HepG2 (cell line): Measurements from ENCODE around the gene GUK1. TPM values are rescaled to one million over a fixed set of nuclear protein-coding genes. Genes with fewer than 3 reads are reported as not detected.

Experiments used
- HNRNPLL ChIP-seq: fragments of 200-400 bp; formaldehyde crosslinking; IDR thresholded peaks from 2 replicates; pipeline ENCODE4 v1.6.1; 2017; ENCODE audit warnings: mild to moderate bottlenecking, low read depth, low read length; ENCODE audit not compliant: poor library complexity, severe bottlenecking
- MAFG ChIP-seq: sonication (generic); formaldehyde crosslinking; IDR thresholded peaks from 2 replicates; pipeline ENCODE4 v1.5.1; 2020; ENCODE audit warnings: mild to moderate bottlenecking, missing genetic modification reagents
- MAFK ChIP-seq, 2 experiments: IDR thresholded peaks in 1 of 2; conservative IDR thresholded peaks in 1 of 2; 2 replicates each; pipeline ENCODE4 v1.6.1; 2011; ENCODE audit warnings: improper control_type of control experiment in 2 of 2, low read length in 2 of 2
- NFIC ChIP-seq: IDR thresholded peaks from 2 replicates; pipeline ENCODE4 v1.6.1; 2012; ENCODE audit warnings: mild to moderate bottlenecking, low read length, inconsistent platforms
- SATB2 ChIP-seq: sonication (generic); formaldehyde crosslinking; IDR thresholded peaks from 2 replicates; pipeline ENCODE4 v1.5.0; 2020; ENCODE audit warnings: missing genetic modification reagents
- SKI ChIP-seq: fragments of 450-650 bp; IDR thresholded peaks from one replicate; pipeline ENCODE4 v1.6.1; 2018; ENCODE audit warnings: mild to moderate bottlenecking; ENCODE audit not compliant: partially characterized antibody
- SMAD1 ChIP-seq: sonication (generic); formaldehyde crosslinking; IDR thresholded peaks from 2 replicates; pipeline ENCODE4 v1.4.0; 2020; ENCODE audit warnings: missing genetic modification reagents, low read depth, mild to moderate bottlenecking, borderline replicate concordance
- SOX6 ChIP-seq, 2 experiments: fragments of 450-650 bp in 1 of 2; sonication (generic) in 1 of 2; formaldehyde crosslinking in 1 of 2; IDR thresholded peaks; 2 replicates each; pipeline versions ENCODE4 v1.4.0 to v1.6.1; 2017 to 2020; ENCODE audit warnings: antibody characterized with exemption in 1 of 2, mild to moderate bottlenecking in 1 of 2, missing genetic modification reagents in 1 of 2
- TARDBP ChIP-seq: sonication (generic); formaldehyde crosslinking; IDR thresholded peaks from 2 replicates; pipeline ENCODE4 v1.8.0; 2022; ENCODE audit warnings: mild to moderate bottlenecking, missing genetic modification reagents
- U2AF2 ChIP-seq: fragments of 200-400 bp; formaldehyde crosslinking; IDR thresholded peaks from 2 replicates; pipeline ENCODE4 v1.6.1; 2017; ENCODE audit warnings: low read depth, mild to moderate bottlenecking, low read length
- ZFAT ChIP-seq: sonication (generic); formaldehyde crosslinking; conservative IDR thresholded peaks from 2 replicates; pipeline ENCODE4 v1.8.1; 2023; ENCODE audit warnings: missing genetic modification reagents, inconsistent platforms
- ZIK1 ChIP-seq: sonication (generic); formaldehyde crosslinking; IDR thresholded peaks from 2 replicates; pipeline ENCODE4 v1.5.0; 2020; ENCODE audit warnings: mild to moderate bottlenecking, low read depth, missing genetic modification reagents, borderline replicate concordance
- ZNF264 ChIP-seq: sonication (generic); formaldehyde crosslinking; IDR thresholded peaks from 2 replicates; pipeline ENCODE4 v1.4.0; 2020; ENCODE audit warnings: missing genetic modification reagents
- ZNF724P ChIP-seq: sonication (generic); formaldehyde crosslinking; IDR thresholded peaks from 2 replicates; pipeline ENCODE4 v1.8.0; 2022; ENCODE audit warnings: missing genetic modification reagents, borderline replicate concordance
- ZNF777 ChIP-seq: sonication (generic); formaldehyde crosslinking; IDR thresholded peaks from 2 replicates; pipeline ENCODE4 v1.4.0; 2020; ENCODE audit warnings: missing genetic modification reagents
- ZNF883 ChIP-seq: sonication (generic); formaldehyde crosslinking; IDR thresholded peaks from 2 replicates; pipeline ENCODE4 v1.5.1; 2020; ENCODE audit warnings: mild to moderate bottlenecking, missing genetic modification reagents; ENCODE audit errors: not compliant biosample characterization
- polyA plus RNA-seq, 8 experiments: library from polyadenylated mRNA; depleted of rRNA in 3 of 8; stranded (reverse) in 7 of 8; unstranded in 1 of 8; fragments of >200 nt; fragmentation: Illumina TruSeq in 4 of 8; extraction: Trizol in 4 of 8; gene quantifications; 2 replicates each; pipeline versions ENCODE4 v1.2.1 to v1.2.3, GENCODE V29; 2011 to 2016; ENCODE audit warnings: low read depth in 4 of 8, missing spikeins in 1 of 8, mixed read lengths in 1 of 8; ENCODE audit not compliant: insufficient read depth in 1 of 8
- total RNA-seq, 5 experiments: library from RNA; depleted of rRNA; stranded (reverse); fragments of >200 nt; fragmentation: Illumina TruSeq; extraction: Trizol; gene quantifications; 2 replicates each; pipeline ENCODE4 v1.2.3, GENCODE V29; 2016; ENCODE audit warnings: low read depth in 1 of 5
- TF ChIP-seq, protein P1 (sequence below): sonication (generic); formaldehyde crosslinking; IDR thresholded peaks from 2 replicates; pipeline ENCODE4 v1.8.0; 2022; ENCODE audit warnings: mild to moderate bottlenecking, missing genetic modification reagents, moderate library complexity
- TF ChIP-seq, protein P2 (sequence below): sonication (generic); formaldehyde crosslinking; IDR thresholded peaks from 2 replicates; pipeline ENCODE4 v1.4.0; 2020; ENCODE audit warnings: mild to moderate bottlenecking, missing genetic modification reagents
- TF ChIP-seq, protein P3 (sequence below): IDR thresholded peaks from 2 replicates; pipeline ENCODE4 v1.6.1; 2016; ENCODE audit warnings: low read depth

Gene GUK1
- total and polyA plus RNA-seq, 2 of the 13 experiments (the other 11 are each of a cell fraction or from before 2014, with no cell fraction given) = 116 to 154 TPM

DNA sequence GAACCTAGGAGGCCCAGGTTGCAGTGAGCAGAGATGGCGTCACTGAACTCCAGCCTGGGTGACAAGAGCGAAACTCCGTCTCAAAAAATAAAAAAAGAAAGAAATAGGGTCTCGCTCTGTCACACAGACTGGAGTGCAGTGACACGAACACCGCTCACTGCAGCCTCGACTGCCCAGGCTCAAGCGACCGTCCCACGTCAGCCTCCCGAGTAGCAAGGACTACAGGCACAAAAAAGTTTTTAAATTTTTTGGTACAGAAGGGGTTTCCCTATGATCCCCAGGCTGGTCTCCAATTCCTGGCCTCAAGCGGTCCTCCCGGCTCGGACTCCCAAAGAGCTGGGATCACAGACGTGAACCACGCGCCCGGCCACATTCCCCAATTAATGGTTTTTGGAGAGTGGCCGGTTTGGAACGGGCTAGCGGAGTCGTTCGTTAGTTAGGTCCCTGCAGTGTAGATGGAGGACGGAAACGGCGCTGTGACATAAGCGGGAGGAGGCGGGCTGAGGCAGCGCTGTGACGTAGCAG lies 611 bp upstream of the GUK1 start (continued):
- no peak for TF ChIP-seq ZNF777 (CRISPR knock-in tag)
- TF ChIP-seq, protein P1, sequence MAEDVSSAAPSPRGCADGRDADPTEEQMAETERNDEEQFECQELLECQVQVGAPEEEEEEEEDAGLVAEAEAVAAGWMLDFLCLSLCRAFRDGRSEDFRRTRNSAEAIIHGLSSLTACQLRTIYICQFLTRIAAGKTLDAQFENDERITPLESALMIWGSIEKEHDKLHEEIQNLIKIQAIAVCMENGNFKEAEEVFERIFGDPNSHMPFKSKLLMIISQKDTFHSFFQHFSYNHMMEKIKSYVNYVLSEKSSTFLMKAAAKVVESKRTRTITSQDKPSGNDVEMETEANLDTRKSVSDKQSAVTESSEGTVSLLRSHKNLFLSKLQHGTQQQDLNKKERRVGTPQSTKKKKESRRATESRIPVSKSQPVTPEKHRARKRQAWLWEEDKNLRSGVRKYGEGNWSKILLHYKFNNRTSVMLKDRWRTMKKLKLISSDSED (CRISPR knock-in tag) = no peak
- no peak for TF ChIP-seq SOX6 (IDR thresholded peaks at IDR 0.05)
- no peak for TF ChIP-seq SOX6 (CRISPR knock-in tag; IDR thresholded peaks at IDR 0.05)
- TF ChIP-seq SMAD1 (CRISPR knock-in tag) = no peak
- TF ChIP-seq ZNF264 (CRISPR knock-in tag) = no peak
- TF ChIP-seq, protein P2, sequence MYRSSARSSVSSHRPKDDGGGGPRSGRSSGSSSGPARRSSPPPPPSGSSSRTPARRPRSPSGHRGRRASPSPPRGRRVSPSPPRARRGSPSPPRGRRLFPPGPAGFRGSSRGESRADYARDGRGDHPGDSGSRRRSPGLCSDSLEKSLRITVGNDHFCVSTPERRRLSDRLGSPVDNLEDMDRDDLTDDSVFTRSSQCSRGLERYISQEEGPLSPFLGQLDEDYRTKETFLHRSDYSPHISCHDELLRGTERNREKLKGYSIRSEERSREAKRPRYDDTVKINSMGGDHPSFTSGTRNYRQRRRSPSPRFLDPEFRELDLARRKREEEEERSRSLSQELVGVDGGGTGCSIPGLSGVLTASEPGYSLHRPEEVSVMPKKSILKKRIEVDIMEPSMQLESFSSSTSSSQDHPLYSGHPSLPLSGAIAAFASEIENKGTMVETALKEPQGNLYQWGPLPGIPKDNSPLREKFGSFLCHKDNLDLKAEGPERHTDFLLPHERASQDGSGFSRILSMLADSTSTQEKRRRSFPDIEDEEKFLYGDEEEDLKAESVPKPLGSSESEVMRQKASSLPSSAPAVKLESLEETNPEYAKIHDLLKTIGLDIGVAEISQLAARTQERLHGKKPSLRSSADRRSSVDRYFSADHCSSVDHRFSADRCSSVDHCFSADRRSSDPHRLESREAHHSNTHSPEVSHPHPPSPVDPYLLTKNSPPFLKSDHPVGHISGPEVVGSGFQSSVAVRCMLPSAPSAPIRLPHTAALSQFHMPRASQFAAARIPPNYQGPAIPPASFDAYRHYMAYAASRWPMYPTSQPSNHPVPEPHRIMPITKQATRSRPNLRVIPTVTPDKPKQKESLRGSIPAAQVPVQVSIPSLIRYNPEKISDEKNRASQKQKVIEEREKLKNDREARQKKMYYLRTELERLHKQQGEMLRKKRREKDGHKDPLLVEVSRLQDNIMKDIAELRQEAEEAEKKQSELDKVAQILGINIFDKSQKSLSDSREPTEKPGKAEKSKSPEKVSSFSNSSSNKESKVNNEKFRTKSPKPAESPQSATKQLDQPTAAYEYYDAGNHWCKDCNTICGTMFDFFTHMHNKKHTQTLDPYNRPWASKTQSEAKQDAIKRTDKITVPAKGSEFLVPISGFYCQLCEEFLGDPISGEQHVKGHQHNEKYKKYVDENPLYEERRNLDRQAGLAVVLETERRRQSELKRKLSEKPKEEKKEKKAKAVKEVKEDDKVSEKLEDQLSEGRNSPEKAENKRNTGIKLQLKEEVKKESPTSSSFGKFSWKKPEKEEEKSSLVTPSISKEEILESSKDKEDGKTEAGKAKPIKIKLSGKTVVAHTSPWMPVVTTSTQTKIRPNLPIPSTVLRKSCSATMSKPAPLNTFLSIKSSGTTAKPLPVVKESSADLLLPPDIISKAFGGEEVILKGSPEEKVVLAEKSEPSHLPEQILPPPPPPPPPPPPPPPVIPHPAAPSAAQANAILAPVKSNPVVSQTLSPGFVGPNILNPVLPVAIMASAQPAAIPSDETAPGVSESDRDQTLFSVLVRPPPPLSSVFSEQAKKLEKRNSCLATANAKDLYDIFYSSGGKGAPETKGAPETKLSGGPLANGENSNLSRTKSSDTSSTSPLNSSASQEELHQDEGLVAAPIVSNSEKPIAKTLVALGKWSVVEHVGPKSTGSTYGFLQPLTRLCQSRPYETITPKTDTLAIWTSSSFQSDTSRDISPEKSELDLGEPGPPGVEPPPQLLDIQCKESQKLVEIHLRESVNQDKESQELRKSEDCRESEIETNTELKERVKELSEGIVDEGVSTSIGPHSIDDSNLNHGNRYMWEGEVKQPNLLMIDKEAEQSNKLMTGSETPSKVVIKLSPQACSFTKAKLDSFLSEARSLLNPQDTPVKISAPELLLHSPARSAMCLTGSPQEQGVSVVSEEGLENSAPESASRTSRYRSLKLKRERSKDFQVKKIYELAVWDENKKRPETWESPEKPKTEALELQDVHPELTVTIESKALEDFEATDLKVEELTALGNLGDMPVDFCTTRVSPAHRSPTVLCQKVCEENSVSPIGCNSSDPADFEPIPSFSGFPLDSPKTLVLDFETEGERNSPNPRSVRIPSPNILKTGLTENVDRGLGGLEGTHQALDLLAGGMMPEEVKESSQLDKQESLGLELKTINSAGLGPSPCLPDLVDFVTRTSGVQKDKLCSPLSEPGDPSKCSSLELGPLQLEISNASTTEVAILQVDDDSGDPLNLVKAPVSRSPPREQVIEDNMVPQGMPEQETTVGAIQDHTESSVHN (CRISPR knock-in tag) = no peak
- TF ChIP-seq ZNF724P (CRISPR knock-in tag) = no peak
- no peak for TF ChIP-seq MAFG (CRISPR knock-in tag)
- TF ChIP-seq U2AF2 = no peak
- no peak for TF ChIP-seq ZIK1
- no peak for TF ChIP-seq HNRNPLL
- no peak for TF ChIP-seq ZNF883 (CRISPR knock-in tag)
- no peak for TF ChIP-seq NFIC
- TF ChIP-seq SATB2 = no peak
- TF ChIP-seq, protein P3, sequence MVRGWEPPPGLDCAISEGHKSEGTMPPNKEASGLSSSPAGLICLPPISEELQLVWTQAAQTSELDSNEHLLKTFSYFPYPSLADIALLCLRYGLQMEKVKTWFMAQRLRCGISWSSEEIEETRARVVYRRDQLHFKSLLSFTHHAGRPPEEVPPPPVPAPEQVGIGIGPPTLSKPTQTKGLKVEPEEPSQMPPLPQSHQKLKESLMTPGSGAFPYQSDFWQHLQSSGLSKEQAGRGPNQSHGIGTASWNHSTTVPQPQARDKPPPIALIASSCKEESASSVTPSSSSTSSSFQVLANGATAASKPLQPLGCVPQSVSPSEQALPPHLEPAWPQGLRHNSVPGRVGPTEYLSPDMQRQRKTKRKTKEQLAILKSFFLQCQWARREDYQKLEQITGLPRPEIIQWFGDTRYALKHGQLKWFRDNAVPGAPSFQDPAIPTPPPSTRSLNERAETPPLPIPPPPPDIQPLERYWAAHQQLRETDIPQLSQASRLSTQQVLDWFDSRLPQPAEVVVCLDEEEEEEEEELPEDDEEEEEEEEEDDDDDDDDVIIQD (CRISPR knock-in tag) = no peak
- TF ChIP-seq MAFK (conservative IDR thresholded peaks at IDR 0.05 in 1 of 2, IDR thresholded peaks at IDR 0.05 in 1 of 2; ENCODE audit: low read length in 2 of 2) = no peak
- no peak for TF ChIP-seq TARDBP (CRISPR knock-in tag)
- TF ChIP-seq ZFAT = no peak
- TF ChIP-seq SKI = no peak
